Stimulated activated CD4-positive, alpha-beta T cell treated with anti-CD3 and anti-CD28 coated beads, Interleukin-2, amount 100 ng/mL, for 48 hours (primary cell): ENCODE data around the gene GRIN3A.
"Not testable (repeated sequence)": the region's sequence is repeated elsewhere in the genome, so short reads cannot be mapped to it uniquely, and the experiment has no call there.

Experiments used
- DNase-seq, 2 donors: peaks; one replicate each; pipeline ENCODE4 v3.0.0-alpha.2; 2020

The GRIN3A gene

GRCh38 chr9:101738566-101739183 lies at the start of gene GRIN3A:
TSS of gene GRIN3A (minus strand) at chr9:101738647. CDS start at chr9:101737979, 668 bp downstream.
- DNase-seq = no peak

- DNase-seq = no peak
These were observed 49.4 kb upstream of the GRIN3A start for GRCh38 chr9:101787891-101788290.

DNA sequence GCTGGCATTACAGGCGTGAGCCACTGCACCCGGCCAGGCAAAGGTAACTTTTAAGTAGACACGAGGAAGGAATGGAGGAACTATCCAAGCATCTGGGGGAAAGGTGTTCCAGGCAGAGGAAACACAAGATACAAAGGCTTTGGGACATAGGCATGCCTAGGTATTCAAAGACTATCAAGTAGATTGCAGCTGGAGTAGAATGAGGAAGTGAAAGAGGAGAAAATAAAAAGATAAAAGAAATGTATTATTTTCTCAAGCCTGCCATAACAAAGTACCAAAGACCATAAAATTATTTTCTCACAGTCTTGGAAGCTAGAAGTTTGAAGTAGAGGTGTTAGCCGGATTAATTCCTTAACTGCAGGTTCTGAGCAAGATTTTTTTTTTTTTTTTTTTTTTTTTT lies 39.9 kb upstream of the GRIN3A start:
- no peak for DNase-seq

DNA sequence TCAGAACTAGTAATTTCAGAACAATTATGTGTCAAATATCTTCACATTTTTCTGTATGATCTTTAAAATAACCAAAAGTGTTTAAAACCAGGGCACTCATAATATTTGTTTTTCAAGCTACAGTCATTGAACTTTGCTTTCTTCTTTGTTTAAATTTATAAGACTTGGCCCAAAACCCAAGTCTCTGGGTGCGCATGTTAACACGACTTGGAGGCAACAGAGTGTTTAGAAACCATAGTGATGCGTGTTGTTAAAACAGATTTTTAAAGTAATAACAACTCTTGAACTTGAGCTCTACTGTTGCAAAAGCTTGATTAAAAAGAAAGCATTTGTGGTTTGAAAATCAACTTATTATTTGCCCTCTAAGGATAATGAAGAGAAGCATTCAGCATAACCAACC lies 26.0 kb upstream of the GRIN3A start:
- DNase-seq = no peak

DNA sequence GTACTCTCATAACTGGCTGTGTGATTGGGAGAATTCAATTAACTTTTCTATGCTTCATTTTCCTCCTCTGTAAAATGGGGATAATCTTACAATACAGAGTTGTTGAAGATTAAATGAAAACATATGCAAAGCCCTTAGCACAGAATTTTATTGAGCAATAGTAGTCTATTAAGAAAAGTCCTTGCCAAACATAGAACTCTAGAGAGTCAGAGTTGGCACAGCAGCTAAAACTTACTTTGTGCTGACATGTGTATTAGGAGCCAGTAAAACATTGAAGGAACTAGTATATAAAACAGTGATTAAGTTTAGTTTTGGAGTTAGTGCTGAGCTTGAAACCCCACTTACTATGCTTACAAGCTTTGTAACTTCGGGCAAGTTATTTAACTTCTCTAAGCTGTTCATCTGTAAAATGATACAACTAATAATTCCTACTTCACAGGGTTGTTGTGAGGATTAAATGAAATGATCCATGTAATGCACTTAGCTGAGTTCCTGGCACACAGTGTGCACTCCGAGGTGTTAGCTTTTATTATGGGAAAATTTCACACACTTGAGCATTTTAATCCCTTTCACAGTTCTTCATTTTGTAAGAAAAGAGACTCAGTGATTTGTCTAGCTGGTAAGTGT lies 20.0 kb upstream of the GRIN3A start:
- DNase-seq = no peak

DNA sequence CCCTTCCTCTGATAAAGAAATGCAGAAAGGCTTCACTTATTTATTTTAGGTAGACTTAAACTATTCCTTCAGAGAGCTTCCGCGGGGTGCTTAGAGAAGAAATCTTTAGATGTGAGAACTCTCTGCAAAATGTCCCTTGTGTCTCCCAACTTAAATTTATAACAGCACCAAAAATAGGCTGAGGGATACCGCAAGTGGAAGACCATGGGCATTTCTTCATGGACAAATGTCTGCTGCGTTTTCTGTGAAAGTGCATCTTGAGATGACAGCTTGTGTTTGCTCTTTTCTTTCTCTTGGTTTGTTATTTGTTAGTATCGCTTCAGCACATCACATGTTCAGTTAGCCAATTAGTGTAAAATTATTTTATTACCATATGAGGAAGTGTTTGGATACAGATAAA lies 15.3 kb upstream of the GRIN3A start:
- no peak for DNase-seq

DNA sequence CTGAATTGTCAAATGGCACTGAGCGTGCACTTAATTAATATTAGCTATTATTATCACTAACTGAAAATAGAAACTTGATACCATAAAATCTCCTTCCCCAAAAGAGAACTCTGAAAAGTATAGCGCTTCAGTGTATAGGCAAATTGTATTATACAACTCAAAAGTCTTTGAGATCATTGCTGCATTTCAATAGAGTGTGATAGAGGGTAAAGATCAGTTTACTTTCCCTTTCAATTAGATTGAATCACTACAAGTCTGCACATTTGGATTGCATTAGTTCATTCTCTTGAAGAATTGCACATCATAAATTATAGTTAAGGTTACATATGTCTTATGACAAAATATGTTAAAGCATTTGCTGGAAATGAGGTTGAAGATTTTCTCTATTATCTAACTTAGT lies 13.4 kb upstream of the GRIN3A start:
- no peak for DNase-seq

DNA sequence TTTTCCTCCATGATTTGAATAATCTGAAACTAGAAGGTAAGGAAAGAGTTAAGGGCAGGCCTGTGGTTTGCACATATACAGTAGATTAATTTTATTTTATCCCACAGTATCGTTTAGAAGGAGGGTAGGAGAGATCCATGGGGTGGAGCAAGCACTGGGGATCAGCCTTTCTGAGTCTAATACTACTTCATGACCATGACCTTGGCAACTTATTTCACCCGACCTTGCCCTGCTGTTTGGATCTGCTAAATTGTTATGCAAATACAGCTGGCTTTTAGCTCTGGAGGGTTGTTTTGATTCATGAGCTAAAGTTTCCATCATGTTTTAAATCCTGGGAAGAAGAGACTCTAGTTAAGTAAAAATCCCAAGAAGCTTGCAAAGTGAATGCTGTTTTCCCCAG lies 864 bp upstream of the GRIN3A start:
- no peak for DNase-seq

- DNase-seq = no peak
These were observed 512 bp downstream of the GRIN3A start for GRCh38 chr9:101737705-101738565.

- DNase-seq = no peak
These were observed 1.2 kb downstream of the GRIN3A start for GRCh38 chr9:101737165-101737704.

GRCh38 chr9:101736717-101737116 lies 1.7 kb downstream of the GRIN3A start:
- no peak for DNase-seq

- no peak for DNase-seq
These were observed 7.0 kb downstream of the GRIN3A start for GRCh38 chr9:101731429-101731828.

DNA sequence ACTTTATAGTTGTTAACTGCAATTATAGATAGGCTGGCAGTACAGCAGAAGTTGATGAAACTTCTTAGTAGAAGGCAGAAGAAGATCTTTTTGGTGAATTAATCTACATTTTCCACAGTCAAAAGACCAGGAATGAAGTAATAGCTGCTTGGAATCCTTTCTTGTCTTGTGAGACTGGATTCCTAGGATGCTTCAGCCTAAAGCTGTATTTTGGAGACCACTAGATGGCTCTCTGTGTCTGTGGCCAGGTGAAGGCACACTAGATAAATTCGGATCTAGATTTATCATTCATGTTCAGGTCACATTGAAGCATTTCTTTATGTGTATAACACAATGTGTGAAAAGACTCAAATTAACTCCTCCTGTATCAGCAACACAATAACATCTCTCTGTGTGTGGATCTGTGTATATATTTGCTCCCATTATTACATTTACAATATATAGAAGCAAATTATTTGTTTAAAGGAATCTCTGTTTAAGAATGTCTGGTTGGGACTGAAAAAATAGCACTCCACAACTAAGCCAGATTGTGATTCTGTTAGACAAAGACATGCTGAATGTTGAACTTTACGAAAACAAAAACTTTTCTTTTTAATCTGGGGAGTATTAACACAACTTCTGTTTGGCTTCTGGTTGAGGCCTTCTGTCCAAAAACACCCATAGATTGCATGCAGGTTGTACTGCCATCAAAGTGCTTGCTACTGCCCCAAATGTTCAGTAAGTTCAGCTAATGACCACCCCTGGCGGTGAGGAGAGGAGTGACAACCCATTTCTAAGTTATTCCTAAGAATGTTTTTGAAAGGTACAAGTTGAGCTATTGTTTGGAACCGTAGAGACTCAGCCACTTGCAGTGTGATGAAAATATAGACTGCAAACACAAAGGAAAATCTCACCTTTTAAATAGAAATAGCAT lies 10.6 kb downstream of the GRIN3A start:
- DNase-seq = peak in 1 of 2 donors; percentile 6

DNA sequence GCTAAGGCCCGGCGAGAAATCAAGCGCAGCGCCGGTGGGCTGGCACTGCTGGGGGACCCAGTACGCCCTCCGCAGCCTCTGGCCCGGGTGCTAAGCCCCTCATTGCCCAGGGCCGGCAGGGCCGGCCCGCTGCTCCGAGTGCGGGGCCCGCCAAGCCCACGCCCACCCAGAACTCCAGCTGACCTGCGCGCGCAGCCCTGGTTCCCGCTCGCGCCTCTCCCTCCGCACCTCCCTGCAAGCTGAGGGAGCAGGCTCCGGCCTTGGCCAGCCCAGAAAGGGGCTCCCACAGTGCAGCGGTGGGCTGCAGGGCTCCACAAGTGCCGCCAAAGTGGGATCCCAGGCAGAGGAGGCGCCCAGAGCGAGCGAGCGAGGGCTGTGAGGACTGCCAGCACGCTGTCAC lies 14.2 kb downstream of the GRIN3A start:
- not testable (repeated sequence) for DNase-seq

GRCh38 chr9:101718192-101718591 lies 20.3 kb downstream of the GRIN3A start:
- DNase-seq = no peak

GRCh38 chr9:101716629-101717028 lies 21.8 kb downstream of the GRIN3A start:
- no peak for DNase-seq

- DNase-seq = peak; percentile 23 to 35
These were observed 27.0 kb downstream of the GRIN3A start for GRCh38 chr9:101711330-101711941.

DNA sequence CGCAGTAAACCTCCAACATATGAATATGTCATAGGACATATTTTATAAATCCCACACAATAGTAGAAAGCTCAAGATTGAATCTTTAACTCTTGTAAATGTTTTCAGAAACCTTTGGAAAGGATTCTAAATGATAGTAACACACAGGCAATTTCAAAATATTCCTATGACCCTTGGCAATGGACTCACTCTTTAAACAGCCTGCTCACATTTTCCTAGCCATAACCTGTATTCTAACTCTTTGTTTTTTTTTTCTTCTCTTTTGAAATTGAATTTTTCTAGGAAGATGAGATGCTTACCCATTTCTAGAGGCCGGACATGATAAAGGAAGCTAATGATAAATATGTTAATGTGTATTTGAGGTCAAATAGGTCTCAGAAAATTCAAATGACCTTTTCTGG lies 29.6 kb downstream of the GRIN3A start:
- DNase-seq = no peak

DNA sequence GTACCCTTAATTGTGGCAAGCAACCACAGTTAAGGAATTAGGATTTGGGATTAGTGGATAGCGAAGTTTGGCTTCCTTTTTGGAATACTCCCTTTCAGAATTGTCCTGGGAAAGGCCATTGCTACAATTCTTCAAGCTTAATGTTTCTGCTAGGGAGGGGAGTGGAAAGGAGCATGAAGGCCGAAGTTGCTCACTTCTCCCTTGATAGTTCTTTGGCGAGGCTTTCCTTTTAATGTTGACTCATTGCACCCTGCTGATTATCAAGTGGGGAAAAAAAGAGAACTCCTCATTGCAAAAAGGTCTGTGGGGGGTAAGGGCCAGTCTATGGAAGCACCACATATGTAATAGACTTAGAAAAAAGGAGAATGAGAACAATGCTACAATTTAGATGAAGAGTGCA lies 30.7 kb downstream of the GRIN3A start:
- DNase-seq = no peak

- no peak for DNase-seq
These were observed 31.4 kb downstream of the GRIN3A start for GRCh38 chr9:101706997-101707396.

GRCh38 chr9:101706261-101706798 lies 32.1 kb downstream of the GRIN3A start:
- no peak for DNase-seq

DNA sequence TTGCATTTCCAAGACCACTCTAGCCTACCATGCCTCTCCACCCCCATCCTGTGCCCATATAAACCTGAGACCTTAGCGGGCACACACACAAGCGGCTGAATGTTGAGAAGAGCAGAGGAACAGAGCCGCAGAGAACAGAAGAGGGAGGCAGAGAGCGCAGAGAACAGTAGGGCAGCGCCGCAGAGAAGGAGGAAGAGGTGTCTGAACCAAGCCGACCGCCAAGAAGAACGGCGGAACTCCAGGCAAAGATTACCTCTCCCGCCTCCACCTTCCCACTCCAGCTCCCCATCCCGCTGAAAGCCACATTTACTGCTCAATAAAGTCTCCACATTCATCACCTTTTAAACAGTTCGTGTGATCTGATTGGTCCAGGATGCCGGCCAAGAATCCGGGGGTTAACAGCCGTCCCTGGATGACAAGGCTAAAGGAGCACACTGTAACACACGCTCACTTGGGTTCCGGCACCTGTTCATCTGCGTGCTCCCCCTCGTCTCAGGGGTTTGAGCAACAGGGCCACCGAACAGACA lies 33.2 kb downstream of the GRIN3A start:
- peak; percentile 3 to 8 for DNase-seq
